ENCODE results near the gene PRKN.
"Not testable (repeated sequence)": the region's sequence is repeated elsewhere in the genome, so short reads cannot be mapped to it uniquely, and the experiment has no call there.

Gene PRKN

DNA sequence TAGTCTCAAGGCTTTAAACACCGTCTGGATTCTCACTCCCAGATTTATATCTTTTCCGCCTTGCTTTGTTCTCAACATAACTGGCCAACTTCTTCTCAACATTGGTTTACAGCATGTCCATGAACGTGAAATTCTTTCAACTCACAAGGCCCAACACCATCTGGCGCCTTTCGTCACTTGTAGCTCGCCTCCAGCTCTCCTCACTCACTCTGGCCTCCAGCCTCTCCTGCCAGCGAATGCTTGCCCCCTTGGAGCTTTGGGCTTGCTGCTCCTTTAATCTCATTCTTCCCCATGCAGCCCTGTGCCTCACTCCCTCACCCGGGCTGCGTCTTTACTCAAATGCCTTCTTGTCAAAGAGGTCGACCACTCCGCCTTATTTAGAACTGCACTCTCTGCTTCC is 324.5 kb downstream of the PRKN start:
- H2BK5ac ChIP-seq (ENCODE audit: low read depth, low read length, poor library complexity, severe bottlenecking), result no peak overlapping the region

DNA sequence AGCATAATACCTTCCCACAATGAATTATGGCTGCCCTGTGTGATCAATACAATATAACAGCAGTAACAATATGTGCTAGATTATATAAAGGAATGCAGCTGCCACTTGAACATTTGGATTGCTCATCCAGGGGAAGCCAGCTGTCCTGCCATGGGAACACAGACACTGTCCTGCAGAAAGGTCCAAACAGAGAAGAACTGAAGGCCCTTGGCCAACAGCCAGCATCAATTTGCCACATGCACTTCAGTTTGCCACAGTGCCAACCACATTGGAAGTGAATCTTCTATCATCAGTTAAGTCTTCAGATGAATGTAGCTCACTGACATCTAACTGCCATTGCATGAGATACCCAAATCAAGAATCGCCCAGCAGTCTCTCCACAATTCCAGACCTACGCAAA is 332.4 kb downstream of the PRKN start:
- Histone ChIP-seq H2BK12ac (ENCODE audit: low read length in 2 of 2) (no peak overlapping the region), H3K18ac (ENCODE audit: low read depth in 1 of 2, low read length in 2 of 2) (no peak overlapping the region), H3K14ac (ENCODE audit: low read length in 2 of 2) (no peak overlapping the region), H4K91ac (ENCODE audit: low read length) (no peak overlapping the region), H2BK120ac (ENCODE audit: low read depth, low read length) (no peak overlapping the region), H3K4me1 (ENCODE audit: control insufficient read depth, insufficient read depth, low read depth, low read length) (no peaks in the 10 kb centered on the region), H3K9ac (ENCODE audit: low read length) (no peak overlapping the region), H3K27me3 (ENCODE audit: control insufficient read depth in 1 of 2, insufficient read depth in 1 of 2, low read length in 2 of 2) (no peaks in the 10 kb centered on the region), H3K4me2 (ENCODE audit: low read length, poor library complexity, severe bottlenecking) (no peak overlapping the region), H2BK15ac (ENCODE audit: low read depth, poor library complexity, severe bottlenecking) (no peak overlapping the region), H3K36me3 (ENCODE audit: control insufficient read depth in 1 of 2, insufficient read depth in 2 of 2, low read depth in 1 of 2, low read length in 2 of 2) (no peaks in the 10 kb centered on the region), H2AFZ (ENCODE audit: low read depth, low read length) (no peak overlapping the region), H2AK5ac (ENCODE audit: low read length, severe bottlenecking) (no peak overlapping the region), H3K79me1 (replicated peaks; ENCODE audit: low read length, poor library complexity, severe bottlenecking) (no peaks in the 10 kb centered on the region), H3K9me3 (ENCODE audit: control insufficient read depth, low read length) (peaks cover 3% of the 10 kb centered on the region), H2BK5ac (ENCODE audit: low read depth, low read length, poor library complexity, severe bottlenecking) (no peak overlapping the region), H4K8ac (ENCODE audit: low read length) (no peak overlapping the region), H3K23ac (ENCODE audit: low read length in 2 of 2) (no peak overlapping the region), H3K4ac (ENCODE audit: low read depth in 1 of 2, low read length in 2 of 2) (no peak overlapping the region), H3K4me3 (ENCODE audit: insufficient read depth in 1 of 2, low read depth in 1 of 2, low read length in 2 of 2) (no peak overlapping the region), H3K27ac (ENCODE audit: low read length, poor library complexity, severe bottlenecking) (no peak overlapping the region)
- WGBS, result 91% methylated on average over 2 of the region's 2 CpGs
- DNase-seq, result no peak

More for the DNA sequence above, 324.5 kb downstream of the PRKN start:
- DNase-seq, result no peak
- Histone ChIP-seq H3K36me3 (ENCODE audit: control insufficient read depth in 1 of 2, insufficient read depth in 2 of 2, low read depth in 1 of 2, low read length in 2 of 2) (no peaks in the 10 kb centered on the region), H3K4me3 (ENCODE audit: insufficient read depth in 1 of 2, low read depth in 1 of 2, low read length in 2 of 2) (no peak overlapping the region), H4K91ac (ENCODE audit: low read length) (no peak overlapping the region), H3K79me1 (replicated peaks; ENCODE audit: low read length, poor library complexity, severe bottlenecking) (no peaks in the 10 kb centered on the region), H3K27me3 (ENCODE audit: control insufficient read depth in 1 of 2, insufficient read depth in 1 of 2, low read length in 2 of 2) (no peaks in the 10 kb centered on the region), H2BK15ac (ENCODE audit: low read depth, poor library complexity, severe bottlenecking) (no peak overlapping the region), H3K9ac (ENCODE audit: low read length) (no peak overlapping the region), H4K8ac (ENCODE audit: low read length) (no peak overlapping the region), H2BK120ac (ENCODE audit: low read depth, low read length) (no peak overlapping the region), H2AFZ (ENCODE audit: low read depth, low read length) (no peak overlapping the region), H3K4me2 (ENCODE audit: low read length, poor library complexity, severe bottlenecking) (no peak overlapping the region), H2BK12ac (ENCODE audit: low read length in 2 of 2) (no peak overlapping the region), H3K18ac (ENCODE audit: low read depth in 1 of 2, low read length in 2 of 2) (no peak overlapping the region), H3K14ac (ENCODE audit: low read length in 2 of 2) (no peak overlapping the region), H3K27ac (ENCODE audit: low read length, poor library complexity, severe bottlenecking) (no peak overlapping the region), H3K23ac (ENCODE audit: low read length in 2 of 2) (no peak overlapping the region), H2AK5ac (ENCODE audit: low read length, severe bottlenecking) (no peak overlapping the region), H3K9me3 (ENCODE audit: control insufficient read depth, low read length) (peaks cover 3% of the 10 kb centered on the region), H3K4me1 (ENCODE audit: control insufficient read depth, insufficient read depth, low read depth, low read length) (no peaks in the 10 kb centered on the region), H3K4ac (ENCODE audit: low read depth in 1 of 2, low read length in 2 of 2) (no peak overlapping the region)
- 85% methylated on average over 11 of the region's 11 CpGs for WGBS

GRCh38 chr6:162390961-162391811 is 336.4 kb downstream of the PRKN start:
- not testable (repeated sequence) for H2BK12ac ChIP-seq (ENCODE audit: low read length in 2 of 2); H2AK5ac ChIP-seq (ENCODE audit: low read length, severe bottlenecking); H3K36me3 ChIP-seq (ENCODE audit: control insufficient read depth in 1 of 2, insufficient read depth in 2 of 2, low read depth in 1 of 2, low read length in 2 of 2); H4K91ac ChIP-seq (ENCODE audit: low read length); H2BK5ac ChIP-seq (ENCODE audit: low read depth, low read length, poor library complexity, severe bottlenecking); H3K4ac ChIP-seq (ENCODE audit: low read depth in 1 of 2, low read length in 2 of 2); H3K4me2 ChIP-seq (ENCODE audit: low read length, poor library complexity, severe bottlenecking); H3K18ac ChIP-seq (ENCODE audit: low read depth in 1 of 2, low read length in 2 of 2); H3K79me1 ChIP-seq (replicated peaks; ENCODE audit: low read length, poor library complexity, severe bottlenecking); H3K27ac ChIP-seq (ENCODE audit: low read length, poor library complexity, severe bottlenecking); H4K8ac ChIP-seq (ENCODE audit: low read length); H2BK15ac ChIP-seq (ENCODE audit: low read depth, poor library complexity, severe bottlenecking); H3K4me1 ChIP-seq (ENCODE audit: control insufficient read depth, insufficient read depth, low read depth, low read length); H2BK120ac ChIP-seq (ENCODE audit: low read depth, low read length); H3K9me3 ChIP-seq (ENCODE audit: control insufficient read depth, low read length); H2AFZ ChIP-seq (ENCODE audit: low read depth, low read length); H3K14ac ChIP-seq (ENCODE audit: low read length in 2 of 2); H3K23ac ChIP-seq (ENCODE audit: low read length in 2 of 2); H3K27me3 ChIP-seq (ENCODE audit: control insufficient read depth in 1 of 2, insufficient read depth in 1 of 2, low read length in 2 of 2)
- WGBS, result 86% methylated on average over 25 of the region's 25 CpGs
- Histone ChIP-seq H3K9ac (ENCODE audit: low read length) (peak overlapping the region; percentile 89), H3K4me3 (ENCODE audit: insufficient read depth in 1 of 2, low read depth in 1 of 2, low read length in 2 of 2) (peak overlapping the region in 1 of 2 experiments; percentile 54)
- peak; percentile 21 for DNase-seq

- H3K18ac ChIP-seq (ENCODE audit: low read depth in 1 of 2, low read length in 2 of 2), result no peak overlapping the region
- H2BK12ac ChIP-seq (ENCODE audit: low read length in 2 of 2), result no peak overlapping the region
- no peak overlapping the region for H4K91ac ChIP-seq (ENCODE audit: low read length)
- H2BK15ac ChIP-seq (ENCODE audit: low read depth, poor library complexity, severe bottlenecking), result no peak overlapping the region
- H3K4me3 ChIP-seq (ENCODE audit: insufficient read depth in 1 of 2, low read depth in 1 of 2, low read length in 2 of 2), result no peak overlapping the region
- H3K9me3 ChIP-seq (ENCODE audit: control insufficient read depth, low read length), result no peaks in the 10 kb centered on the region
- no peak overlapping the region for H2BK120ac ChIP-seq (ENCODE audit: low read depth, low read length)
- no peak overlapping the region for H3K4ac ChIP-seq (ENCODE audit: low read depth in 1 of 2, low read length in 2 of 2)
- no peaks in the 10 kb centered on the region for H3K36me3 ChIP-seq (ENCODE audit: control insufficient read depth in 1 of 2, insufficient read depth in 2 of 2, low read depth in 1 of 2, low read length in 2 of 2)
- H3K4me1 ChIP-seq (ENCODE audit: control insufficient read depth, insufficient read depth, low read depth, low read length), result peaks cover 5% of the 10 kb centered on the region
- H4K8ac ChIP-seq (ENCODE audit: low read length), result no peak overlapping the region
- no peak overlapping the region for H2BK5ac ChIP-seq (ENCODE audit: low read depth, low read length, poor library complexity, severe bottlenecking)
- H2AFZ ChIP-seq (ENCODE audit: low read depth, low read length), result no peak overlapping the region
- no peak overlapping the region for H3K14ac ChIP-seq (ENCODE audit: low read length in 2 of 2)
- no peak overlapping the region for H3K23ac ChIP-seq (ENCODE audit: low read length in 2 of 2)
- no peaks in the 10 kb centered on the region for H3K79me1 ChIP-seq (replicated peaks; ENCODE audit: low read length, poor library complexity, severe bottlenecking)
- no peak for DNase-seq
- H3K27ac ChIP-seq (ENCODE audit: low read length, poor library complexity, severe bottlenecking), result no peak overlapping the region
- no peaks in the 10 kb centered on the region for H3K27me3 ChIP-seq (ENCODE audit: control insufficient read depth in 1 of 2, insufficient read depth in 1 of 2, low read length in 2 of 2)
- no peak overlapping the region for H3K9ac ChIP-seq (ENCODE audit: low read length)
- no peak overlapping the region for H2AK5ac ChIP-seq (ENCODE audit: low read length, severe bottlenecking)
- WGBS, result 59% methylated on average over 2 of the region's 3 CpGs
- H3K4me2 ChIP-seq (ENCODE audit: low read length, poor library complexity, severe bottlenecking), result no peak overlapping the region
Measured at GRCh38 chr6:162389343-162390085, 338.1 kb downstream of the PRKN start.
